ENCODE measurements around the gene RAD51. TPM values are rescaled to one million over a fixed set of nuclear protein-coding genes. Genes with fewer than 3 reads are reported as not detected.

Gene RAD51
- total RNA-seq, 1 donor from 2014 or later: 1.1 TPM

- TF ChIP-seq, protein P1, sequence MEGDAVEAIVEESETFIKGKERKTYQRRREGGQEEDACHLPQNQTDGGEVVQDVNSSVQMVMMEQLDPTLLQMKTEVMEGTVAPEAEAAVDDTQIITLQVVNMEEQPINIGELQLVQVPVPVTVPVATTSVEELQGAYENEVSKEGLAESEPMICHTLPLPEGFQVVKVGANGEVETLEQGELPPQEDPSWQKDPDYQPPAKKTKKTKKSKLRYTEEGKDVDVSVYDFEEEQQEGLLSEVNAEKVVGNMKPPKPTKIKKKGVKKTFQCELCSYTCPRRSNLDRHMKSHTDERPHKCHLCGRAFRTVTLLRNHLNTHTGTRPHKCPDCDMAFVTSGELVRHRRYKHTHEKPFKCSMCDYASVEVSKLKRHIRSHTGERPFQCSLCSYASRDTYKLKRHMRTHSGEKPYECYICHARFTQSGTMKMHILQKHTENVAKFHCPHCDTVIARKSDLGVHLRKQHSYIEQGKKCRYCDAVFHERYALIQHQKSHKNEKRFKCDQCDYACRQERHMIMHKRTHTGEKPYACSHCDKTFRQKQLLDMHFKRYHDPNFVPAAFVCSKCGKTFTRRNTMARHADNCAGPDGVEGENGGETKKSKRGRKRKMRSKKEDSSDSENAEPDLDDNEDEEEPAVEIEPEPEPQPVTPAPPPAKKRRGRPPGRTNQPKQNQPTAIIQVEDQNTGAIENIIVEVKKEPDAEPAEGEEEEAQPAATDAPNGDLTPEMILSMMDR (IDR thresholded peaks at IDR 0.05): no peak
- ATAC-seq: no peak
- Histone ChIP-seq H3K9me3 (no peaks in the 10 kb centered on the region), H3K36me3 (no peaks in the 10 kb centered on the region), H3K4me1 (no peaks in the 10 kb centered on the region), H3K27ac (no peak overlapping the region), H3K27me3 (ENCODE audit: low read depth) (no peaks in the 10 kb centered on the region), H3K4me3 (no peak overlapping the region)
- intact Hi-C loops (cut with DNase I): no loop called here
- DNase-seq: no peak
Observed at GRCh38 chr15:40723919-40724318, 28.9 kb downstream of the RAD51 start.

- Histone ChIP-seq H3K4me1 (no peaks in the 10 kb centered on the region), H3K4me3 (no peak overlapping the region), H3K27ac (no peak overlapping the region), H3K9me3 (no peaks in the 10 kb centered on the region), H3K36me3 (peaks cover 44% of the 10 kb centered on the region), H3K27me3 (ENCODE audit: low read depth) (no peaks in the 10 kb centered on the region)
- ATAC-seq (no peak), DNase-seq (no peak)
- intact Hi-C loops (cut with DNase I): no loop called here
- TF ChIP-seq, protein P1 (IDR thresholded peaks at IDR 0.05): no peak
Observed at GRCh38 chr15:40731034-40731433, 36.1 kb downstream of the RAD51 start.

- TF ChIP-seq, protein P1 (IDR thresholded peaks at IDR 0.05): no peak
- H3K4me1 ChIP-seq: no peaks in the 10 kb centered on the region
- H3K36me3 ChIP-seq: peaks cover 97% of the 10 kb centered on the region
- DNase-seq: no peak
- no peaks in the 10 kb centered on the region for H3K9me3 ChIP-seq
- ATAC-seq: no peak
- H3K27me3 ChIP-seq (ENCODE audit: low read depth): no peaks in the 10 kb centered on the region
- intact Hi-C loops (cut with DNase I): no loop called here
- H3K27ac ChIP-seq: no peak overlapping the region
- H3K4me3 ChIP-seq: no peak overlapping the region
Observed at GRCh38 chr15:40736575-40736974, 41.6 kb downstream of the RAD51 start.

DNA sequence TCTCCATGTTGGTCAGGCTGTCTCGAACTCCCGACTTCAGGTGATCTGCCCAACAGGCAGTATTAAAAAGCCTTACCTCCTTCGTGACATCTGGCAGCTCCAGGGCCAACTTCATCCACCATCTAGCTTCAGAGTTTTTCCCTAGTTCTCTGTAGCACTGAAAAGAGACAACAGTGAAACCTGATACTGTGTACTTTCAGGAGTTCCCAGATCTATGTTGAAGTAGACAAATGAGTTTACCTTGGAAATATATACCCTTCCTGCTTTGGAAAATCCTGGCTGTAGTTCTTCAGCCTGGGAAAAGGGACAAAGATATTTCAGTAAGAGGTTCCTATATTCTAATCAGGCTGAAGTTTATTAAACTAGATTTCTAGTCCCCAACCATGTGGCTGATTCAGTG, 42.1 kb downstream of the RAD51 start:
- H3K36me3 ChIP-seq: peaks cover 97% of the 10 kb centered on the region

GRCh38 chr15:40739047-40739446, 44.1 kb downstream of the RAD51 start:
- intact Hi-C loops (cut with DNase I): no loop called here
- no peaks in the 10 kb centered on the region for H3K9me3 ChIP-seq
- TF ChIP-seq, protein P1 (IDR thresholded peaks at IDR 0.05): no peak
- no peak overlapping the region for H3K4me3 ChIP-seq
- no peak overlapping the region for H3K27ac ChIP-seq
- ATAC-seq (no peak), DNase-seq (no peak)
- H3K36me3 ChIP-seq: peaks cover 100% of the 10 kb centered on the region
- H3K27me3 ChIP-seq (ENCODE audit: low read depth): no peaks in the 10 kb centered on the region
- H3K4me1 ChIP-seq: no peaks in the 10 kb centered on the region

More for the DNA sequence above, 42.1 kb downstream of the RAD51 start:
- Histone ChIP-seq H3K27me3 (ENCODE audit: low read depth) (no peaks in the 10 kb centered on the region), H3K9me3 (no peaks in the 10 kb centered on the region), H3K4me1 (no peaks in the 10 kb centered on the region), H3K27ac (no peak overlapping the region), H3K4me3 (no peak overlapping the region)
- intact Hi-C loops (cut with DNase I): no loop called here
- TF ChIP-seq, protein P1 (IDR thresholded peaks at IDR 0.05): no peak
- ATAC-seq: no peak
- DNase-seq: no peak

DNA sequence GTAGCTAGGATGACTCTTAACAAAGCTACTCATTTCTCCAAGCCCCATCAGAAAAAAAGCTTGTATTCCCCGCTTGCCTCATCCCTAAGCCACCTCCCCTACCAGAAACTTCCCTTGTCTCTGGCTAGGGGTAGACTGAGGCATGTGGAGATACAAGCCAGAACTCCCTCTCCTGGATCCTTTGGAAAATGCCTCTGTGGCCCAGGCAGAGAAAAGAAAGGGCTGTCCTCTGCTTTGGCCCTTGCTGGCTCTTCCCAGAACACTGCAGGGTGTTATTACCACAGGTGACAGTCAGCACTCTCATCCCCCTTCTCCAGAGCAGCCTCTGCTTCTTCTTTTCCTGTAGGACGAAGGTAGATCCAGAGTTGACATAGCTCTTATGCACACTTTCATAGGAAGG, 44.9 kb downstream of the RAD51 start:
- H3K4me1 ChIP-seq: no peaks in the 10 kb centered on the region
- no peak overlapping the region for H3K27ac ChIP-seq
- H3K9me3 ChIP-seq: no peaks in the 10 kb centered on the region
- no peak overlapping the region for H3K4me3 ChIP-seq
- no peaks in the 10 kb centered on the region for H3K27me3 ChIP-seq (ENCODE audit: low read depth)
- ATAC-seq: no peak
- DNase-seq: no peak
- intact Hi-C loops (cut with DNase I): no loop called here
- TF ChIP-seq, protein P1 (IDR thresholded peaks at IDR 0.05): no peak
- peaks cover 100% of the 10 kb centered on the region for H3K36me3 ChIP-seq

Measured in lower lobe of right lung (tissue), 2 donors.